Measurements from ENCODE around the gene TNIP2. TPM values are rescaled to one million over a fixed set of nuclear protein-coding genes. Genes with fewer than 3 reads are reported as not detected.
A peak's percentile ranks its signal among the peaks of the same experiment; 100 is the strongest.

The TNIP2 gene
- total RNA-seq, 1 donor from 2014 or later, result 29.0 TPM

DNA sequence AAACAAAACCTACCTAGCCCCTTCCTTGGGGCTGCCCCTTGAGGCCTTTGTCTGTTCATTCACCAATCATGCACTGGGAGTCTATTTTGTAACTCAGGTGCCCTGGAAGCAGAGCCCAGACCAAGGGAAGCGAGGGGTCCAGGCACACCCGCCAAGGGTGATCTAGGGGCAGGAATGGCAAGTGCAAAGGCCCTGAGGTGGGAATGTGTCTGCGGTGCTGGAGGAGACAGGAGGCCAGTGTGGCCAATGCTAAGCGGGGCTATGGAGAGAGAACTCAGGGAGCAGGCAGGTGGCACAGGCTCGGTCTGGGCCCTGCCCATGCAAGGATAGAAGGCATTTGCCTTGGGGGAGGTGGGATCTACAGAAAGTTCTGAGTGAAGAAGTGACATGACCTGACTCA, 33.2 kb upstream of the TNIP2 start:
- H3K4me1 Mint-ChIP-seq (ENCODE audit: low read depth), result peaks cover 11% of the 10 kb centered on the region
- H3K27me3 Mint-ChIP-seq (ENCODE audit: low read depth), result no peaks in the 10 kb centered on the region
- no peak overlapping the region for H3K4me3 Mint-ChIP-seq (ENCODE audit: unreplicated experiment)
- no peak overlapping the region for H3K27ac Mint-ChIP-seq (ENCODE audit: unreplicated experiment)
- no peaks in the 10 kb centered on the region for H3K36me3 Mint-ChIP-seq (ENCODE audit: low read depth)
- TF ChIP-seq, protein P1, sequence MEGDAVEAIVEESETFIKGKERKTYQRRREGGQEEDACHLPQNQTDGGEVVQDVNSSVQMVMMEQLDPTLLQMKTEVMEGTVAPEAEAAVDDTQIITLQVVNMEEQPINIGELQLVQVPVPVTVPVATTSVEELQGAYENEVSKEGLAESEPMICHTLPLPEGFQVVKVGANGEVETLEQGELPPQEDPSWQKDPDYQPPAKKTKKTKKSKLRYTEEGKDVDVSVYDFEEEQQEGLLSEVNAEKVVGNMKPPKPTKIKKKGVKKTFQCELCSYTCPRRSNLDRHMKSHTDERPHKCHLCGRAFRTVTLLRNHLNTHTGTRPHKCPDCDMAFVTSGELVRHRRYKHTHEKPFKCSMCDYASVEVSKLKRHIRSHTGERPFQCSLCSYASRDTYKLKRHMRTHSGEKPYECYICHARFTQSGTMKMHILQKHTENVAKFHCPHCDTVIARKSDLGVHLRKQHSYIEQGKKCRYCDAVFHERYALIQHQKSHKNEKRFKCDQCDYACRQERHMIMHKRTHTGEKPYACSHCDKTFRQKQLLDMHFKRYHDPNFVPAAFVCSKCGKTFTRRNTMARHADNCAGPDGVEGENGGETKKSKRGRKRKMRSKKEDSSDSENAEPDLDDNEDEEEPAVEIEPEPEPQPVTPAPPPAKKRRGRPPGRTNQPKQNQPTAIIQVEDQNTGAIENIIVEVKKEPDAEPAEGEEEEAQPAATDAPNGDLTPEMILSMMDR (IDR thresholded peaks at IDR 0.05), result no peak
- DNase-seq (ENCODE audit: low spot score), result peak; percentile 59
- H3K9me3 Mint-ChIP-seq (ENCODE audit: low read depth), result no peaks in the 10 kb centered on the region

DNA sequence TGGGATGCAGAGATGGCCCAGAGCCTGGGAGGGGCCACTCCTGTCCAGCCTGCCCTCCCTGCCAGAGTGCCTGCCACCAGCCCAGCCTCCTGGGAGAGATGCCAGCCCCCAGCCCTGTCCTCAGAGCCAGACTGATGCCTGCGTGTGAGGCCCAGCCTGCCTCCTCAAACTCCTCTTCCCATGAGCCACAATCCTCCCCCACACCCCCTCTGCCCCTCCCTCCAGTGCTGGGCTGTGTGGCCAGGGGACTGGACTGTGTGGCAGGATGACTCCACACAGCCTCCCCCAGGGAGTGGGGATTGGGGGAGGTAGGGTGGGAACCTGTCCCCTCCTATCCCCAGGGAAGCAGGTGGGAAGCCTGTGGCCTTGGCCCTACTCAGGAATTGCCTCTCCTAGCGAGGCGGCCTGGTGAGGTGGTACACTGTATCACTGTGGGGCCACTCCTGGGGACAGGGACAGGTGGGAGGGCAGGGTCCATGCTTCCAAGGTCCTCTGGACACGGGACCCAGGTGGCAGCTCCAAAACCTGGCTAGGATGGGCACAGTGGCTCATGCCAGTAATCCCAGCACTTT, 32.5 kb upstream of the TNIP2 start:
- peak; percentile 79 for DNase-seq (ENCODE audit: low spot score)
- TF ChIP-seq, protein P1 (IDR thresholded peaks at IDR 0.05), result no peak

DNA sequence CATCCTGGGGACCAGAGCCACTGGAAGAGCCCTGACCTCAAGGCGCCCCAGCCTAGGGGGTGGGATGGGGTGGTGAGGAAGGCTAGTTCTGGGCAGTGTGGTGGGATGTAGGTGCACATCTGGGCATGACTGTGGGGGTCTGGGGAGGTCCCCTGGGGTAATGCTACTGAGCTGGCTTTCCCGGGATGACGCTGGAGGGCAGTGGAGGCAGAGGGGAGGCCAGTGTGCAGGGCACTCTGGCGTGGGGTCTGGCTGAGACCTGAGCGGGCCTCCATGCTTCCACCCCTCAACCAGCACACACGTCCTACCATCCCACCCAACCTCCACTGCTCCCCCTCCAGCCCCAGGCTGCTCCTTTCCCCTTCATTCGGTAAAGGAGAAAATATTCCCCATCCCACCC, 32.0 kb upstream of the TNIP2 start:
- Mint-ChIP-seq H3K4me1 (ENCODE audit: low read depth) (peaks cover 3% of the 10 kb centered on the region), H3K9me3 (ENCODE audit: low read depth) (peaks cover 6% of the 10 kb centered on the region), H3K27me3 (ENCODE audit: low read depth) (peaks cover 4% of the 10 kb centered on the region), H3K4me3 (ENCODE audit: unreplicated experiment) (no peak overlapping the region), H3K27ac (ENCODE audit: unreplicated experiment) (no peak overlapping the region), H3K36me3 (ENCODE audit: low read depth) (no peaks in the 10 kb centered on the region)
- TF ChIP-seq, protein P1 (IDR thresholded peaks at IDR 0.05), result no peak
- peak; percentile 90 for DNase-seq (ENCODE audit: low spot score)

More for the DNA sequence above, 32.5 kb upstream of the TNIP2 start:
- no peaks in the 10 kb centered on the region for H3K36me3 Mint-ChIP-seq (ENCODE audit: low read depth)
- no peak overlapping the region for H3K4me3 Mint-ChIP-seq (ENCODE audit: unreplicated experiment)
- peaks cover 3% of the 10 kb centered on the region for H3K27me3 Mint-ChIP-seq (ENCODE audit: low read depth)
- H3K4me1 Mint-ChIP-seq (ENCODE audit: low read depth), result peaks cover 4% of the 10 kb centered on the region
- peaks cover 4% of the 10 kb centered on the region for H3K9me3 Mint-ChIP-seq (ENCODE audit: low read depth)
- no peak overlapping the region for H3K27ac Mint-ChIP-seq (ENCODE audit: unreplicated experiment)

DNA sequence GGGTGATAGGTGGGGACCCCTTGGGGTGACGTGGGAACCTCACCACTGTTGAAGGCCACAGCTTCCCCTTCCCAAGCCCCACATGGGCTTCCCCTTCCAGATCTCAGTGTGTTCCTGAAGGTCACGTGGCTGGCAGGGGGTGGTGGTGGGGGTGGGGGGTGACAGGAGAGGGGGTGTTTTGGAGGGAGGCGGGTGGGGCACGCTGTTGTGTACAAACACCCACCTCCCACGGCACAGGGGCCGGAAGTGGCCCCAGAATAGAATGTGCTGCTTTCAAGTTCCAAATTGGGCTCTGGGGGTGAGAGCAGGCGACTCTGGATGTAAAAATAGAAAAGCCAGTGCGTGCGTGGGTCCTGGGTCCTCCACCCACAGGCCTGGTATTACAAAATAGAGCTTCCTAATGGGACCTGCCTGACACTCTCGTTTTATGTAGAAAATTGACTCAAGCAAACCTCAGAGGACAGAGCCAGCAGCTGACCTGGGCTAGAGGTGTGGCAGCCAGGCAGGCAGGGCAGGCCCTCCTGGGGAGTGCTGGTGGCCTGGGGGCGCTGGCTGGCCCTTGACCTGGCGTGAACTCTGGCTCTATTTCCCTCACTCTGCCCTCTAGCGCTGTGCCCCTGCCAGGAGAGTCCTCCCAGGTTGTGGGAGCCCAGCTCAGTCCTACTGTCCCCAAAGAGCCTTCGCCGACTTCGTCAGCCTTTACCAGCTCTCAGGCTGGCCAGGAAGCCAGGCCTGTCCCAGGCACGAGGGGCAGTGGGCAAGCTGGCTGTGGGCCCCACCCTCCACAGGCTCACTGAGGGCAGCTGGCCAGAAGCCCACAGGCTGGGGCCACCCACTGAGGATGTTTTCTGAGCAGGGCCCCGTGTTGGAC, 31.3 kb upstream of the TNIP2 start:
- H3K27me3 Mint-ChIP-seq (ENCODE audit: low read depth), result peaks cover 6% of the 10 kb centered on the region
- H3K36me3 Mint-ChIP-seq (ENCODE audit: low read depth), result peaks cover 3% of the 10 kb centered on the region
- peaks cover 3% of the 10 kb centered on the region for H3K4me1 Mint-ChIP-seq (ENCODE audit: low read depth)
- TF ChIP-seq, protein P1 (IDR thresholded peaks at IDR 0.05), result no peak
- H3K27ac Mint-ChIP-seq (ENCODE audit: unreplicated experiment), result no peak overlapping the region
- H3K9me3 Mint-ChIP-seq (ENCODE audit: low read depth), result peaks cover 11% of the 10 kb centered on the region
- DNase-seq (ENCODE audit: low spot score), result no peak
- no peak overlapping the region for H3K4me3 Mint-ChIP-seq (ENCODE audit: unreplicated experiment)

DNA sequence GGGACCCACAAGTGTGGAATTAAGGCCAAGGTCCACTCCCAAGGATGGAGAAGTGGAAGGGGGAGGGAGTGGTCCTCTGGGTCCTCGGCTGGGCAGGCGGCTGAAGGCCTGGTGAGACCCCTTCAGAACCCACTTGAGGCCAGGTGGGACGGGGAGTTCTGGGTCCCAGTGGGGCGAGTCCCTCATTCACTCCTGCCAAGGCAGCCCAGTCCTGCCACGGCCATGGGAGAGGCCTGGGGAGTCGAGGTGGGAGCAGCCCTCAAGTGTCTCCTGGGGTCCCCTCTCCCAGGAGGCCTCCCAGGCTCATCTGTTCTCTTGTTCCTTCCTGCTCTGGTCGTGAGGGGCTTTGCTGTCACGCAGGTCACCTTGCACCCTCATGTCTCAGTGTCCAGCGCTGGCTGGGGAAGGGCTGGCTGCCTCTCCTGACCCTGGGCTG, 30.7 kb upstream of the TNIP2 start:
- peaks cover 3% of the 10 kb centered on the region for H3K4me1 Mint-ChIP-seq (ENCODE audit: low read depth)
- peak; percentile 85 for DNase-seq (ENCODE audit: low spot score)
- TF ChIP-seq, protein P1 (IDR thresholded peaks at IDR 0.05), result no peak
- H3K27ac Mint-ChIP-seq (ENCODE audit: unreplicated experiment), result no peak overlapping the region
- peaks cover 3% of the 10 kb centered on the region for H3K36me3 Mint-ChIP-seq (ENCODE audit: low read depth)
- peaks cover 6% of the 10 kb centered on the region for H3K27me3 Mint-ChIP-seq (ENCODE audit: low read depth)
- H3K9me3 Mint-ChIP-seq (ENCODE audit: low read depth), result peaks cover 15% of the 10 kb centered on the region
- no peak overlapping the region for H3K4me3 Mint-ChIP-seq (ENCODE audit: unreplicated experiment)

Measured in chondrocyte (in vitro differentiated cells).